ENCODE measurements around the gene CDHR5.
"Not testable (repeated sequence)": the region's sequence is repeated elsewhere in the genome, so short reads cannot be mapped to it uniquely, and the experiment has no call there.

Gene CDHR5

GRCh38 chr11:578276-579035 is 46.3 kb downstream of the CDHR5 start:
- TF ChIP-seq CTCF (IDR thresholded peaks at IDR 0.05; ENCODE audit: low read depth, low read length) = no peak
- H3K4me3 ChIP-seq (ENCODE audit: low read depth, low read length) = peak overlapping the region; percentile 96

- TF ChIP-seq CTCF (IDR thresholded peaks at IDR 0.05; ENCODE audit: low read depth, low read length) = no peak
Measured at GRCh38 chr11:577611-577894, 47.2 kb downstream of the CDHR5 start.

DNA sequence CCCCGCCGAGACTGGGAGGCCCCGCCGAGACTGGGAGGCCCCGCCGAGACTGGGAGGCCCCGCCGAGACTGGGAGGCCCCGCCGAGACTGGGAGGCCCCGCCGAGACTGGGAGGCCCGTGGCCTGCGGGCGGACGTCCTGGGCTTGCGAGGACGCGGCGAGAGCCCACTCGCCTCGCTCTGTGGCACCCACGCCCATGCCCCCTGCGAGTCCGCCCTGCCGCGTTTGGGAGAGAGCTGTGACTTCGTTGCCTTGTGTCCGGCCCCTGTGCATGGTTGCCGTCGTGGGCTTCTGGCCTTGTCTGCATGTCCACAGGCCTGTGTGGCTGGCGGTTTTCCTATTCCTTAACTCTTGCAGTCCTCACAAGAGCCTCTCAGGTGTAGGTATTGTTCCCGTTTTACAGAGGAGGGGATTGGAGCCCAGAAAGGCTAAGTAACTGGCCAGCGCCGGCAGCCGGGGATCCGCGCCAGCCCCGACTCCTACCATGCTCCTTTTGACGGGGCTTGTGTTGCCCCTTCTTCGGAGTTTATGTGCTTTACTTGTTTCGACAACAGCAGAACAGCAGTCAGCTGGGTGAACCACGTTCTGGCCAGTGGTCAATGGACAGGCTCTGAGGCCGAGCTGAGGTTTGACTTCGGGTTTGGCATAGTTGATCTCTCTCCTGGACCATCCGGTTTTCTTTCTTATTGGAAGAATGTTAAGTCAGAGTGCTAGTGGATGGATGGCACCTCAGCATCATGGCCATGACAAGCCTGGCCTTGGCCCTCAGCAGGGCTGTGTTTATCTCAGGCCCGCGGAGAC is 47.7 kb downstream of the CDHR5 start:
- no peak for TF ChIP-seq CTCF (IDR thresholded peaks at IDR 0.05; ENCODE audit: low read depth, low read length)
- H3K4me3 ChIP-seq (ENCODE audit: low read depth, low read length) = peak overlapping the region; percentile 96

More at GRCh38 chr11:577611-577894, 47.2 kb downstream of the CDHR5 start:
- H3K4me3 ChIP-seq (ENCODE audit: low read depth, low read length) = peak overlapping the region; percentile 96

- TF ChIP-seq CTCF (IDR thresholded peaks at IDR 0.05; ENCODE audit: low read depth, low read length) = no peak
- H3K4me3 ChIP-seq (ENCODE audit: low read depth, low read length) = peak within 1 kb of the TSS; percentile 96
Measured at GRCh38 chr11:575996-576768, 48.6 kb downstream of the CDHR5 start, which contains the start of gene PHRF1. PHRF1 (plus strand) TSS chr11:576470; CDS start chr11:581513, 5,043 bp downstream.

DNA sequence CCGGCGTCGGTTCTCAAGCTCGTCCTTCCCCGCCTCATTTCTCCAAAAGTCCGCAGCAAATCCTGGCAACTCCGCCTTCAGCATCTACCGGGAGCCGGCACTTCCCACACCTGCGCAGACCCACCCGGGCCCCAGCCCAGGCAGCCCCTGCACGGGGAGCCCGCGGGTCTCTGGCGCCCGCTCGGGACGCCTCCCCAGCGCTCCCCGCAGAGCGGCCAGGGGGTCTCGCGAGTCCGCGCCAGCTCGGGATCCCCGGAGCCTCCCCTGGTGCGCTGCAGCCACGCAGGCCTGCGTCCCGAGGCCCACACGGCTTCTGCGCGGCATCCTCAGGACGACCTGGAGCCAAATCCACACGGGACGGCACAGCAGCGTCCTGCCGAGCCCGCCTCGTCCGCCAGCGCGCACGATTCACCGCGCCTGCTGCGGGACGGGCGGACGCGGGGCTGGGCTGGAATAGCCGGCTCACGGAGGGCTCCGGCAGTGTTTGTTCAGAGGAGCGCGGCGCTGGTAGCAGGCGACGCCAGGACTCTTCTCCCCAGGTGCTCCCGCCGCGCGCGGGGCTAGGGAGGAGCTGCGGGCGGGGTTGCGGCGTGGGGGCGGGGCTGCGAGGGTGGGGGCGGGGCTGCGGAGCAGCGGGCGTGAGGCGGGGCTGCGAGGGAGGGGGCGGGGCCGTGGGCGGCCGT is 49.3 kb downstream of the CDHR5 start:
- no peak for TF ChIP-seq CTCF (IDR thresholded peaks at IDR 0.05; ENCODE audit: low read depth, low read length)

DNA sequence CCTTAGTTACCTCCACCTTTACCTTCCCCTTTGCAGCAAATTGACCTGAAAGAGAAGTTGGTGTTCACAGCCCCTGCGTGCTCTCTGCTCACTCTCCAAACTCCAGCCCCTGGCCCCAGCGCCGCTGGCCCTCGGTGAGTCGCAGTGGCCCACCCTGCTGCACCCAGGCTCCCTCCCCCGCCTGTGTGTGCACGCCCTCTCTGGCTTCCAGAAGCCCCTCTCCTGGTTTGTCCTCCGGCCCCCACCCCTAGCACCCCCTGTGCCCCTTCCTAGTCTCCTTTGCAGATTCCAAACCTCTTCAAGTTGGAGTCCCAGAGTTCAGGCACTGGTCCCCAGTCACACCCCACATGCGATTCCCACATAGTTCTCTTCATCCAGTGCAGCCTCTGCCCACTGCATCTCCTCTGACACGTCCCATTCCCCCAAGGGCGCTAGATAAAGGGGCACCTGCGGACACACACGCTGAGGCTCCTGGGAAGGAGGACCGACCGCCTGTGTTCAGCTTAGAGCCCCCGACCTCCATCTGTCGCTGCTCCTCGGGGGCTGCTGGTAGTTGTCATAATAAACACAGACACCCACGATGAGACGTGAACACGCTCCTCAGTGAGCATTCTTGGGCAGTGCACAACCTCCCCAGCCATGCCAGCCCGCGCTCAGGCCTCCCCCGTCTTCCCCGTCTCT is 50.0 kb downstream of the CDHR5 start:
- H3K4me3 ChIP-seq (ENCODE audit: low read depth, low read length) = peak overlapping the region; percentile 70

More for the DNA sequence above, 49.3 kb downstream of the CDHR5 start:
- peak overlapping the region; percentile 70 for H3K4me3 ChIP-seq (ENCODE audit: low read depth, low read length)

GRCh38 chr11:574031-574570 is 50.7 kb downstream of the CDHR5 start:
- H3K4me3 ChIP-seq (ENCODE audit: low read depth, low read length) = not testable (repeated sequence)

More for the DNA sequence above, 50.0 kb downstream of the CDHR5 start:
- TF ChIP-seq CTCF (IDR thresholded peaks at IDR 0.05; ENCODE audit: low read depth, low read length) = no peak
